ENCODE results near the gene PDE9A. TPM values are rescaled to one million over a fixed set of nuclear protein-coding genes. Genes with fewer than 3 reads are reported as not detected.

Gene PDE9A
- total RNA-seq, 2 donors from 2014 or later: 45.9 to 62.4 TPM

DNA sequence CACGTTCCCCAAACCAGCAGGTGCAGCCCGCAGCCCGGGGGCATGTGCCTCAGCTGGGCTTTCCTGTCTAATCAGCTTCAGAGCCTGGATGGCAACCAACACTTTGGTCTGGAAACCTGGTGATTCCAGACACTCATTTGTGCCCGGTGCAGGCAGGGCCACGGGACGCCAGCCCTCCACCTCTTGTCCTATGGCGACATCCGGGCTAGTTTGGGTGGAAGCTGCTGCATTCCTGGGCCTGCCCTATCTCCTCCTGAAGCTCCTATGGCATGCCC, 114.1 kb downstream of the PDE9A start:
- Mint-ChIP-seq H3K4me1 (peaks cover 7% of the 10 kb centered on the region), H3K27me3 (ENCODE audit: insufficient read depth) (no peaks in the 10 kb centered on the region), H3K9me3 (no peaks in the 10 kb centered on the region), H3K27ac (no peak overlapping the region), H3K36me3 (ENCODE audit: low read depth) (peaks cover 82% of the 10 kb centered on the region), H3K4me3 (no peak overlapping the region)
- no peak for DNase-seq
- Histone ChIP-seq H3K9ac (ENCODE audit: extremely low read depth, low read length, poor library complexity, severe bottlenecking) (no peak overlapping the region), H3K27me3 (ENCODE audit: control insufficient read depth, insufficient read depth, low read length, poor library complexity, severe bottlenecking) (no peaks in the 10 kb centered on the region), H3K4me3 (ENCODE audit: low read length) (no peak overlapping the region), H3K9me3 (ENCODE audit: control insufficient read depth, low read length) (no peaks in the 10 kb centered on the region), H3K36me3 (ENCODE audit: control insufficient read depth, insufficient read depth, low read length) (peaks cover 69% of the 10 kb centered on the region), H3K27ac (ENCODE audit: low read depth, low read length) (no peak overlapping the region), H3K4me1 (ENCODE audit: control insufficient read depth, insufficient read depth, low read length) (no peaks in the 10 kb centered on the region)
- TF ChIP-seq, protein P1, sequence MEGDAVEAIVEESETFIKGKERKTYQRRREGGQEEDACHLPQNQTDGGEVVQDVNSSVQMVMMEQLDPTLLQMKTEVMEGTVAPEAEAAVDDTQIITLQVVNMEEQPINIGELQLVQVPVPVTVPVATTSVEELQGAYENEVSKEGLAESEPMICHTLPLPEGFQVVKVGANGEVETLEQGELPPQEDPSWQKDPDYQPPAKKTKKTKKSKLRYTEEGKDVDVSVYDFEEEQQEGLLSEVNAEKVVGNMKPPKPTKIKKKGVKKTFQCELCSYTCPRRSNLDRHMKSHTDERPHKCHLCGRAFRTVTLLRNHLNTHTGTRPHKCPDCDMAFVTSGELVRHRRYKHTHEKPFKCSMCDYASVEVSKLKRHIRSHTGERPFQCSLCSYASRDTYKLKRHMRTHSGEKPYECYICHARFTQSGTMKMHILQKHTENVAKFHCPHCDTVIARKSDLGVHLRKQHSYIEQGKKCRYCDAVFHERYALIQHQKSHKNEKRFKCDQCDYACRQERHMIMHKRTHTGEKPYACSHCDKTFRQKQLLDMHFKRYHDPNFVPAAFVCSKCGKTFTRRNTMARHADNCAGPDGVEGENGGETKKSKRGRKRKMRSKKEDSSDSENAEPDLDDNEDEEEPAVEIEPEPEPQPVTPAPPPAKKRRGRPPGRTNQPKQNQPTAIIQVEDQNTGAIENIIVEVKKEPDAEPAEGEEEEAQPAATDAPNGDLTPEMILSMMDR (conservative IDR thresholded peaks at IDR 0.05): no peak
- 95 to 99% methylated on average over 8 of the region's 8 CpGs for WGBS, 2 experiments (ENCODE audit: insufficient coverage in 1 of 2, insufficient read length in 1 of 2)

DNA sequence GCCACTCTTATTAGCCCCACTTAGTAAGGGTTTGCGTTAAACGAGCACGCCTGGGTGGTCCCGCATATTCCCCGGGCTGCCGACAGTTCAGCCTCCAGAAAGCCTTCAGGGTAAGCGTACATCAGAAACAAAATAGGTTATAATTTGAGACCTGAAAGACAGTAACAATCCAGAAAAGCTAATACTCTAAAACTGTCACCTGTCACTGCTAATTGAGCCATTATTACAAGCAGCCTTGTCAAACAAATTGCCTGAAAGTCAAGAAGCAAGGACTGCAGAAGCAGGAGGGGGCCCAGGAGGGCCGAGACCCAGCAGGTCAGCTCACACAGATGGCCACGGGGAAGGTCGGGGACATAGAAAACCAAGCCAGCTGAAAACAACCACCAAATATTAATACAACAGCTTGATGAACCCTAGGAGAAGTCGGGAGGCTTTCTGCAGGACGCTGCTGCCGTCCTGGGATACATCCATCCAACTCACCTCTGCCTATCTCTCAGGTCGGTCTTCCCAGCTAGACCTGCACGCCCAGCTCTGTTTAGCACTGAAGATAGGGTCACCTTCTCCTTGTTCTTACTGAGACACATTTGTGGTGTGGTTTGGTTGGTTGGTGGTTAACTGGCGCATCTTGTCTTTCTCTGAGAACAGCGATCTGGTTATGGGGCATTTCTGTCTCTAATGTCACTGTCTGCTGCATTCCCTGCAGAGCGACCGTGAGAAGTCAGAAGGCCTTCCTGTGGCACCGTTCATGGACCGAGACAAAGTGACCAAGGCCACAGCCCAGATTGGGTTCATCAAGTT, 115.1 kb downstream of the PDE9A start:
- H3K27ac Mint-ChIP-seq: no peak overlapping the region
- Histone ChIP-seq H3K27me3 (ENCODE audit: control insufficient read depth, insufficient read depth, low read length, poor library complexity, severe bottlenecking) (no peaks in the 10 kb centered on the region), H3K4me1 (ENCODE audit: control insufficient read depth, insufficient read depth, low read length) (no peaks in the 10 kb centered on the region), H3K27ac (ENCODE audit: low read depth, low read length) (no peak overlapping the region), H3K36me3 (ENCODE audit: control insufficient read depth, insufficient read depth, low read length) (peaks cover 72% of the 10 kb centered on the region), H3K9me3 (ENCODE audit: control insufficient read depth, low read length) (no peaks in the 10 kb centered on the region), H3K4me3 (ENCODE audit: low read length) (no peak overlapping the region), H3K9ac (ENCODE audit: extremely low read depth, low read length, poor library complexity, severe bottlenecking) (no peak overlapping the region)
- H3K4me1 Mint-ChIP-seq: peaks cover under 1% of the 10 kb centered on the region
- H3K27me3 Mint-ChIP-seq (ENCODE audit: insufficient read depth): no peaks in the 10 kb centered on the region
- WGBS, 2 experiments (ENCODE audit: insufficient coverage in 1 of 2, insufficient read length in 1 of 2): 91 to 97% methylated on average over 14 to 21 of the region's 21 CpGs
- TF ChIP-seq, protein P1 (conservative IDR thresholded peaks at IDR 0.05): no peak
- peaks cover 78% of the 10 kb centered on the region for H3K36me3 Mint-ChIP-seq (ENCODE audit: low read depth)
- DNase-seq: no peak
- H3K4me3 Mint-ChIP-seq: no peak overlapping the region
- H3K9me3 Mint-ChIP-seq: no peaks in the 10 kb centered on the region

DNA sequence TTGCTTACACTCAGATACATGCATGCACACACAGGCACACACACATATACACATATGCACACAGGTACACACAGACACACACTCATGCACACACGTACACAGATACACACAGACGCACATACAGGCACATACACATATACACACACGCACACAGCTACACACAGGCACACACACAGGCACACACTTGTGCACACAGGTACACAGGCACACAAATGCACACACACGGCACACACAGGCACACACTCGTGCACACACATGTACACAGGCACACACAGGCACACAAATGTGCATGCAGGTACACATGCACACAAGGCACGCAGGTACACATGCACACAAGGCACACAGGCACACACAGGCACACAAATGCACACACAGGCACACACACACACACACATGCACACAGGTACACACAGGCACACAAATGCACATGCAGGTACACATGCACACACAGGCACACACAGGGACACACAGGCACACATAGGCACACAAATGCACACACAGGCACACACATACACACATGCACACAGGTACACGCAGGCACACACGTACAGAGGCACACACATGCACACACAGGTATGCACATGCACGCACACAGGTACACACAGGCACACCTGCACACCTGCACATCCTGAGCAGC, 115.9 kb downstream of the PDE9A start:
- Histone ChIP-seq H3K4me1 (ENCODE audit: control insufficient read depth, insufficient read depth, low read length) (no peaks in the 10 kb centered on the region), H3K9me3 (ENCODE audit: control insufficient read depth, low read length) (no peaks in the 10 kb centered on the region), H3K27ac (ENCODE audit: low read depth, low read length) (no peak overlapping the region), H3K9ac (ENCODE audit: extremely low read depth, low read length, poor library complexity, severe bottlenecking) (no peak overlapping the region), H3K27me3 (ENCODE audit: control insufficient read depth, insufficient read depth, low read length, poor library complexity, severe bottlenecking) (no peaks in the 10 kb centered on the region), H3K4me3 (ENCODE audit: low read length) (no peak overlapping the region), H3K36me3 (ENCODE audit: control insufficient read depth, insufficient read depth, low read length) (peaks cover 69% of the 10 kb centered on the region)
- Mint-ChIP-seq H3K9me3 (peaks cover 3% of the 10 kb centered on the region), H3K4me1 (no peaks in the 10 kb centered on the region), H3K27ac (no peak overlapping the region), H3K27me3 (ENCODE audit: insufficient read depth) (no peaks in the 10 kb centered on the region), H3K36me3 (ENCODE audit: low read depth) (peaks cover 75% of the 10 kb centered on the region), H3K4me3 (no peak overlapping the region)
- no peak for DNase-seq
- 67 to 85% methylated on average over 3 to 8 of the region's 9 CpGs for WGBS, 2 experiments (ENCODE audit: insufficient coverage in 1 of 2, insufficient read length in 1 of 2)
- TF ChIP-seq, protein P1 (conservative IDR thresholded peaks at IDR 0.05): no peak
